Adrenal gland (tissue), 12 donors: ENCODE data around the gene TCTN3. TPM values are rescaled to one million over a fixed set of nuclear protein-coding genes. Genes with fewer than 3 reads are reported as not detected.

Source experiments
- DNase-seq, 7 donors: peaks; one replicate each; pipeline ENCODE4 v3.0.0-alpha.2; 2019 to 2020
- H3K27ac ChIP-seq, 5 donors: fragments of 200-600 bp; sonication (generic) in 4 of 5; 1 replicate in 3 of 5; 2 replicates in 2 of 5; pipeline versions ENCODE4 v1.5.1 to v1.8.0; 2016 to 2020; ENCODE audit warnings: mild to moderate bottlenecking in 1 of 5
- H3K27me3 ChIP-seq: fragments of 200-600 bp; 2 replicates; pipeline ENCODE4 v1.8.0; 2021
- H3K36me3 ChIP-seq, 2 donors: fragments of 200-600 bp; replicated peaks in 1 of 2; 1 replicate in 1 of 2; 2 replicates in 1 of 2; pipeline versions ENCODE4 v1.5.1 to v1.8.0; 2018 to 2022
- H3K4me1 ChIP-seq, 2 donors: fragments of 200-600 bp; replicated peaks in 1 of 2; 1 replicate in 1 of 2; 2 replicates in 1 of 2; pipeline versions ENCODE4 v1.5.1 to v1.8.0; 2018 to 2021
- H3K4me3 ChIP-seq, 4 donors: fragments of 200-600 bp; sonication (generic) in 3 of 4; one replicate each; pipeline ENCODE4 v1.5.1; 2016 to 2018
- H3K9me3 ChIP-seq, 3 donors: fragments of 200-600 bp; sonication (generic) in 1 of 3; replicated peaks in 1 of 3; 1 replicate in 2 of 3; 2 replicates in 1 of 3; pipeline versions ENCODE4 v1.5.1 to v1.8.0; 2016 to 2021
- CTCF ChIP-seq, 6 experiments: fragments of 450-650 bp in 4 of 6; fragments of 200-600 bp in 2 of 6; sonication (generic) in 1 of 6; IDR thresholded peaks; 1 replicate in 5 of 6; 2 replicates in 1 of 6; pipeline versions ENCODE4 v1.5.1 to v1.8.0; 2016 to 2021; ENCODE audit warnings: antibody characterized with exemption in 6 of 6, mild to moderate bottlenecking in 2 of 6, moderate library complexity in 1 of 6
- POLR2A ChIP-seq, 2 donors: fragments of 450-650 bp; IDR thresholded peaks; one replicate each; pipeline ENCODE4 v1.6.1; 2017; ENCODE audit warnings: antibody characterized with exemption in 2 of 2, mild to moderate bottlenecking in 2 of 2, moderate library complexity in 1 of 2
- WGBS, 4 donors: extraction: QIAGEN DNeasy Blood & Tissue Kit in 2 of 4; methylation state at CpG; one replicate each; pipeline versions ENCODE4 v1.1.5 to v1.1.7; 2013 to 2017; 5-methylcytosine and 5-hydroxymethylcytosine counted together
- intact Hi-C, 2 donors: fragments of 100-400 bp; cut with DNase I; formaldehyde crosslinking; loops; one replicate each; pipeline versions ENCODE4 v1.14.1 to v1.15.0; 2022 to 2023
- polyA plus RNA-seq, 3 donors: library from polyadenylated mRNA; stranded (reverse); fragments of 200-250 nt in 2 of 3; fragments of 350-450 nt in 1 of 3; fragmentation: Illumina TruSeq in 1 of 3; extraction: RNeasy Lipid Tissue Mini Kit (QIAGEN cat#74804) in 1 of 3; gene quantifications; one replicate each; pipeline ENCODE4 v1.2.3, GENCODE V29; 2013 to 2014
- total RNA-seq, 9 donors: library from RNA; depleted of rRNA in 4 of 9; stranded (reverse); fragments of >200 nt in 4 of 9; fragments of 120-200 nt in 1 of 9; fragmentation: NEBNext Ultra II Directional in 1 of 9; extraction: Animal tissue kit (Norgen Biotek cat#: 25700) in 1 of 9; gene quantifications; one replicate each; pipeline versions ENCODE4 v1.1.0 to v1.2.4, GENCODE V29; 2013 to 2023
- donor health status: healthy with polysubstance abuse.
- donor health status: Bipolar disorder and iron deficiency.
- donor health status: DM: yes; HTN: yes; CAD: no.
- donor health status: DM: no; HTN: no; CAD: no.
- donor health status: DM: no; HTN: no; CAD: no.
- donor health status: DM: yes; HTN: yes; CAD: no.

Gene TCTN3
- total and polyA plus RNA-seq, 12 donors: 14.2 to 72.3 (median 43.6) TPM

GRCh38 chr10:95616446-95616845 is 77.3 kb downstream of the TCTN3 start:
- H3K4me3 ChIP-seq: no peak overlapping the region
- H3K27me3 ChIP-seq: no peaks in the 10 kb centered on the region
- intact Hi-C loops: no loop called here
- TF ChIP-seq POLR2A (IDR thresholded peaks at IDR 0.05): no peak
- TF ChIP-seq CTCF (IDR thresholded peaks at IDR 0.05): no peak
- H3K27ac ChIP-seq: no peak overlapping the region
- no peak for DNase-seq
- no peaks in the 10 kb centered on the region for H3K9me3 ChIP-seq
- H3K4me1 ChIP-seq: peaks cover 5 to 6% of the 10 kb centered on the region in 2 donors
- 87 to 98% (median 88%) methylated on average over 4 of the region's 4 CpGs for WGBS, 4 donors
- H3K36me3 ChIP-seq: peaks cover 0 to 50% of the 10 kb centered on the region in 2 donors

Other genes with a start within 250 kb of the TCTN3 start
- 10 to 100 TPM in 8 of 9 donors, 1 to 10 TPM in 1; 9.5 to 43.4 (median 19.2) TPM for gene SORBS1, start 132.6 kb downstream of the TCTN3 start, total RNA-seq
- 10 to 100 TPM; 16.7 to 26.5 (median 18.9) TPM for gene SORBS1, start 132.6 kb downstream of the TCTN3 start, polyA plus RNA-seq
- gene ALDH18A1, start 37.2 kb downstream of the TCTN3 start, total RNA-seq: 10 to 100 TPM; 30.7 to 52.7 (median 41.4) TPM
- 10 to 100 TPM; 16.4 to 46.6 (median 18.6) TPM for gene ALDH18A1, start 37.2 kb downstream of the TCTN3 start, polyA plus RNA-seq
- 10 to 100 TPM; 13.7 to 35.2 (median 22.0) TPM for gene ENTPD1, start 62.2 kb upstream of the TCTN3 start, total RNA-seq
- 10 to 100 TPM in 1 of 3 donors, 1 to 10 TPM in 2; 4.5 to 12.6 (median 8.0) TPM for gene ENTPD1, start 62.2 kb upstream of the TCTN3 start, polyA plus RNA-seq
- gene CC2D2B, start 214.0 kb upstream of the TCTN3 start, total RNA-seq: 1 to 10 TPM in 4 of 9 donors, under 1 TPM in 4, not detected in 1; 0.66 to 3.4 (median 1.2) TPM
- gene CC2D2B, start 214.0 kb upstream of the TCTN3 start, polyA plus RNA-seq: 1 to 10 TPM in 1 of 3 donors, under 1 TPM in 2; 0.29 to 1.5 (median 0.81) TPM